ENCODE measurements around the gene CNTNAP2. TPM values are rescaled to one million over a fixed set of nuclear protein-coding genes. Genes with fewer than 3 reads are reported as not detected.

Gene CNTNAP2
- total RNA-seq, 1 experiment from 2014 or later: 60.0 TPM

- TF ChIP-seq EZH2 (IDR thresholded peaks at IDR 0.05; ENCODE audit: borderline replicate concordance, low read depth, low read length, poor library complexity, severe bottlenecking) (no peak), CTCF (conservative IDR thresholded peaks at IDR 0.05; ENCODE audit: low read depth, low read length) (no peak)
- CTCF ChIA-PET: no interaction called here
- Histone ChIP-seq H3K4me3 (ENCODE audit: low read depth, low read length, poor library complexity, severe bottlenecking) (no peak overlapping the region), H3K27me3 (replicated peaks; ENCODE audit: insufficient read depth, low read depth, low read length, poor library complexity) (no peaks in the 10 kb centered on the region), H3K36me3 (ENCODE audit: insufficient read depth, low read length, poor library complexity, severe bottlenecking) (no peaks in the 10 kb centered on the region), H3K9me3 (ENCODE audit: low read depth, low read length, poor library complexity, severe bottlenecking) (no peaks in the 10 kb centered on the region), H3K27ac (ENCODE audit: low read depth, low read length, poor library complexity, severe bottlenecking) (no peak overlapping the region), H3K4me1 (ENCODE audit: insufficient read depth, low read length, poor library complexity, severe bottlenecking) (peaks cover 23% of the 10 kb centered on the region)
- BruUV-seq (replicated peaks): no TSS peak
- intact Hi-C loops (cut with micrococcal nuclease; ENCODE audit: unreplicated experiment): loop anchor here (10.0 kb wide), 1 partner anchor 54 kb away; no protein-coding TSS in a partner anchor
- POLR2A ChIA-PET (ENCODE audit: low non-redundant PET): no interaction called here
- DNase-seq (ENCODE audit: low spot score): no peak
Observed at GRCh38 chr7:146948703-146949102, 832.1 kb downstream of the CNTNAP2 start.

GRCh38 chr7:146956321-146956720 is 839.7 kb downstream of the CNTNAP2 start:
- Histone ChIP-seq H3K4me1 (ENCODE audit: insufficient read depth, low read length, poor library complexity, severe bottlenecking) (peaks cover 39% of the 10 kb centered on the region), H3K27ac (ENCODE audit: low read depth, low read length, poor library complexity, severe bottlenecking) (peak overlapping the region; percentile 48), H3K27me3 (replicated peaks; ENCODE audit: insufficient read depth, low read depth, low read length, poor library complexity) (no peaks in the 10 kb centered on the region), H3K9me3 (ENCODE audit: low read depth, low read length, poor library complexity, severe bottlenecking) (no peaks in the 10 kb centered on the region), H3K36me3 (ENCODE audit: insufficient read depth, low read length, poor library complexity, severe bottlenecking) (no peaks in the 10 kb centered on the region), H3K4me3 (ENCODE audit: low read depth, low read length, poor library complexity, severe bottlenecking) (no peak overlapping the region)
- intact Hi-C loops (cut with micrococcal nuclease; ENCODE audit: unreplicated experiment): loop anchor here (10.0 kb wide), 1 partner anchor 268 kb away; no protein-coding TSS in a partner anchor
- ChIA-PET CTCF (no interaction called here), POLR2A (ENCODE audit: low non-redundant PET) (no interaction called here)
- TF ChIP-seq CTCF (conservative IDR thresholded peaks at IDR 0.05; ENCODE audit: low read depth, low read length) (no peak), EZH2 (IDR thresholded peaks at IDR 0.05; ENCODE audit: borderline replicate concordance, low read depth, low read length, poor library complexity, severe bottlenecking) (no peak)
- no TSS peak for BruUV-seq (replicated peaks)
- DNase-seq (ENCODE audit: low spot score): peak; percentile 84

DNA sequence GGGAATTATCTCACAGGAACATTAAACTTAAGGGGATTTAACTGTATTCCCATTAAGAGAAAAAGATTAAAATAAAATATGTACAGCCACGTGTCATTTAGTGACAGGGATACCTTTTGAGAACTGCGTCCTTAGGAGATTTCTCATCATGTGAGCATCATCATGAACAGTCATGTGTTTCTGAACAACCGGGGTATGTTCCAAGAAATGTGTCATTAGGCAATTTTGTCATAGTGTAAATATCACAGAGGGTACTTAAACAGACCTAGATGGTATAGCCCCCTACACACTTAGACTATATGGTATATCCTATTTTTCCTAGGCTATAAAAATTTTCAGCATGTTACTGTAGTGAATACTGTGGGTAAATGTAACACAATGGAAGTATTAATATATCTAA is 840.3 kb downstream of the CNTNAP2 start:
- peaks cover 45% of the 10 kb centered on the region for H3K4me1 ChIP-seq (ENCODE audit: insufficient read depth, low read length, poor library complexity, severe bottlenecking)
- BruUV-seq (replicated peaks): no TSS peak
- no peaks in the 10 kb centered on the region for H3K27me3 ChIP-seq (replicated peaks; ENCODE audit: insufficient read depth, low read depth, low read length, poor library complexity)
- no peaks in the 10 kb centered on the region for H3K36me3 ChIP-seq (ENCODE audit: insufficient read depth, low read length, poor library complexity, severe bottlenecking)
- intact Hi-C loops (cut with micrococcal nuclease; ENCODE audit: unreplicated experiment): loop anchor here (10.0 kb wide), 1 partner anchor 268 kb away; no protein-coding TSS in a partner anchor
- TF ChIP-seq EZH2 (IDR thresholded peaks at IDR 0.05; ENCODE audit: borderline replicate concordance, low read depth, low read length, poor library complexity, severe bottlenecking) (no peak), CTCF (conservative IDR thresholded peaks at IDR 0.05; ENCODE audit: low read depth, low read length) (no peak)
- H3K4me3 ChIP-seq (ENCODE audit: low read depth, low read length, poor library complexity, severe bottlenecking): no peak overlapping the region
- DNase-seq (ENCODE audit: low spot score): peak; percentile 69
- ChIA-PET CTCF (no interaction called here), POLR2A (ENCODE audit: low non-redundant PET) (no interaction called here)
- no peaks in the 10 kb centered on the region for H3K9me3 ChIP-seq (ENCODE audit: low read depth, low read length, poor library complexity, severe bottlenecking)
- H3K27ac ChIP-seq (ENCODE audit: low read depth, low read length, poor library complexity, severe bottlenecking): peak overlapping the region; percentile 48
